ENCODE data around the gene NAV2.

NAV2 gene

GRCh38 chr11:19719960-19720359 is 7.3 kb downstream of the NAV2 start:
- POLR2A ChIA-PET (ENCODE audit: low non-redundant PET) = no interaction called here
- no peak overlapping the region for H3K27ac ChIP-seq
- no peak for DNase-seq (ENCODE audit: low spot score)
- TF ChIP-seq, protein P1, sequence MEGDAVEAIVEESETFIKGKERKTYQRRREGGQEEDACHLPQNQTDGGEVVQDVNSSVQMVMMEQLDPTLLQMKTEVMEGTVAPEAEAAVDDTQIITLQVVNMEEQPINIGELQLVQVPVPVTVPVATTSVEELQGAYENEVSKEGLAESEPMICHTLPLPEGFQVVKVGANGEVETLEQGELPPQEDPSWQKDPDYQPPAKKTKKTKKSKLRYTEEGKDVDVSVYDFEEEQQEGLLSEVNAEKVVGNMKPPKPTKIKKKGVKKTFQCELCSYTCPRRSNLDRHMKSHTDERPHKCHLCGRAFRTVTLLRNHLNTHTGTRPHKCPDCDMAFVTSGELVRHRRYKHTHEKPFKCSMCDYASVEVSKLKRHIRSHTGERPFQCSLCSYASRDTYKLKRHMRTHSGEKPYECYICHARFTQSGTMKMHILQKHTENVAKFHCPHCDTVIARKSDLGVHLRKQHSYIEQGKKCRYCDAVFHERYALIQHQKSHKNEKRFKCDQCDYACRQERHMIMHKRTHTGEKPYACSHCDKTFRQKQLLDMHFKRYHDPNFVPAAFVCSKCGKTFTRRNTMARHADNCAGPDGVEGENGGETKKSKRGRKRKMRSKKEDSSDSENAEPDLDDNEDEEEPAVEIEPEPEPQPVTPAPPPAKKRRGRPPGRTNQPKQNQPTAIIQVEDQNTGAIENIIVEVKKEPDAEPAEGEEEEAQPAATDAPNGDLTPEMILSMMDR (conservative IDR thresholded peaks at IDR 0.05; ENCODE audit: low read depth) = no peak
- CTCF ChIA-PET = no interaction called here

GRCh38 chr11:19721176-19721575 is 8.5 kb downstream of the NAV2 start:
- H3K27ac ChIP-seq = no peak overlapping the region
- ChIA-PET POLR2A (ENCODE audit: low non-redundant PET) (no interaction called here), CTCF (interaction anchor here (0.6 kb wide), 1 partner anchor 80 kb away, joined by 4 read pairs; no protein-coding TSS in a partner anchor)
- no peak for DNase-seq (ENCODE audit: low spot score)
- TF ChIP-seq, protein P1 (conservative IDR thresholded peaks at IDR 0.05; ENCODE audit: low read depth) = no peak

DNA sequence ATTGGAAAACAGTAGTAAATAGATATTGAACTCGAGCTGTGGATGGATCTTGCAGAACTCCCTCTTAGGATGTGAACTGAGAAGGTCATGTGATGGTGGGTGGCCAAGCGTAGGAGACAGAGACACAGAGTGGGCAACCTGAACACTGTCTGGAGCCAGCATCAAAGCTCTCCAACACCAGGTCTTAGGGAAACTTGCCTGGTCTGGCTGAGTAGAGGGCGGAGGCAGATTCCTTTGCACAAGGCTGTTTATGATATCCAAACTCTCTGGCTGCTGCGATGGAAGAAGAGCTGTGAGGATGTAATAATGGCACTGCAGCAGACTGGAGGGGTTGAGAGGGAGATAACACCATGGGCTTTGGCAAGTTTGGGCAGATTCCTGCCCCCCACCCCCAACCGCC is 10.1 kb downstream of the NAV2 start:
- peak overlapping the region; percentile 74 for H3K27ac ChIP-seq
- CTCF ChIA-PET = interaction anchor here (0.6 kb wide), 1 partner anchor 411 kb away, joined by 4 read pairs; no protein-coding TSS in a partner anchor
- TF ChIP-seq, protein P1 (conservative IDR thresholded peaks at IDR 0.05; ENCODE audit: low read depth) = no peak
- POLR2A ChIA-PET (ENCODE audit: low non-redundant PET) = no interaction called here
- DNase-seq (ENCODE audit: low spot score) = no peak

DNA sequence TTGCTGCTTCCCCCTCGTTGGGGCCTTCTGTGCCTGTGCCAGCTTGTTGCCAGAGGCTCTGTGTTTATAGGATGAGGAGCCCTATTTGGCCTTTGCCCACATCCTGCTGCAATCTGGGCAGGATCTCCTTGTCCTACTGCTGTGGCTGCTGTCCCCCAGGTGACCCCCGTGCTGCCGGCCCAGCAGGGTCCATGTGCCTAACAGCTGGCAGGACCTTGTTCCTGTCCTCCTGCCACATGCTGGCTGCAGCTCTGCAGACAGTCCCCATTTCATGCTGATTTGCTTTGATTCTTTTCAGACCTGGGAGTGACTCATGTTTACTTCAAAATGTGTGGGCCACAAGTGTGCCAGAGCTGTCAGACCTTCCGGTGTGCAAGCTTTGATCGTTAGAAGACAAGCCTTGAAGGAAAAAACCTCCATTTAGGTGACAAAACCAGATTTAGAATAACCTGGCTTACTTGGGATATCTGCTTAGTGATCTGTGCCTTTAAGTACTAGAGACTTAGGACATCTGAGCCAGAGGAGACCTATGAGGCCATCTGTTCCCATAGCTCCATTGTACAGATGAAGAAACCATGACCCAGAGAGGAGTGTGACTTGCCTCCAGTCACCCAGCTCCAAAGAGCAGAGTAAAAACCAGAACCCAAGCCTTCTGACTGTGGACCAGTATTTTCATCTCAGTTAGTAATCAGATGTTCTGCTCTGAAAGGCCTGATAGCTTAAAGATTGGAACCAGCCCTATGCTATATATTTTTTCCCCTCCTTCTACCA is 11.1 kb downstream of the NAV2 start:
- TF ChIP-seq, protein P1 (conservative IDR thresholded peaks at IDR 0.05; ENCODE audit: low read depth) = no peak
- CTCF ChIA-PET = interaction anchor here (1.0 kb wide), 1 partner anchor 19 kb away, joined by 3 read pairs; no protein-coding TSS in a partner anchor
- POLR2A ChIA-PET (ENCODE audit: low non-redundant PET) = no interaction called here
- H3K27ac ChIP-seq = peak overlapping the region; percentile 74
- DNase-seq (ENCODE audit: low spot score) = no peak

DNA sequence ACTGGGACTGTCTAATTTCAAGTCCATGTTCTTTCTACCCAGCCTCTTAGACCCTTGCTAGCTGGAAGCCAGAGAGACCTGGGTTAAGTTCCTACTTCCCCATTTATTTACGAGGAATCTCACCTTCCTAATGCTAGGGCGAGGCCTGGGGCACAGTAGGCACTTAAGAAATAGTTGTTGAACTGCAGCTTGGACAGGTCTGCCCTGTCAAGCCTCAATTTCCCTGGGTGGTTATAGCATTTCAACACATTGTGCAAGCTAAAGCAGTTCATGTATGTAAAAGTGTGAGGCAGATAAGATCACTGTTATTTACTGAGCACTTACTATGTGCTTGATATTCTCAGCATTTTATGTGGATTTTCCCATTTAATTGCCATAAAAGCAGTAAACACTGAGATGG is 12.1 kb downstream of the NAV2 start:
- ChIA-PET CTCF (no interaction called here), POLR2A (ENCODE audit: low non-redundant PET) (no interaction called here)
- H3K27ac ChIP-seq = peak overlapping the region; percentile 75
- no peak for DNase-seq (ENCODE audit: low spot score)
- TF ChIP-seq, protein P1 (conservative IDR thresholded peaks at IDR 0.05; ENCODE audit: low read depth) = no peak

GRCh38 chr11:19725379-19726079 is 12.9 kb downstream of the NAV2 start:
- peak overlapping the region; percentile 75 for H3K27ac ChIP-seq
- TF ChIP-seq, protein P1 (conservative IDR thresholded peaks at IDR 0.05; ENCODE audit: low read depth) = no peak
- ChIA-PET CTCF (no interaction called here), POLR2A (ENCODE audit: low non-redundant PET) (no interaction called here)
- no peak for DNase-seq (ENCODE audit: low spot score)
